ENCODE results near the gene CDPF1. TPM values are rescaled to one million over a fixed set of nuclear protein-coding genes. Genes with fewer than 3 reads are reported as not detected.

Gene CDPF1
- total RNA-seq (2022; extraction: Qiagen RNA extraction; ENCODE audit: low read depth): 8.5 to 11.0 TPM (median 9.6 TPM) in 5 replicates

GRCh38 chr22:46250035-46250782 is at the start of gene CDPF1:
CDPF1 (minus strand) TSS chr22:46250293; CDS start chr22:46248284, 2,009 bp downstream.

GRCh38 chr22:46296257-46297150 is 46.4 kb upstream of the CDPF1 start, which contains the start of gene GTSE1:
GTSE1 (plus strand) TSS chr22:46296870; CDS start chr22:46297401, 531 bp downstream.

GRCh38 chr22:46267431-46268279 is 17.6 kb upstream of the CDPF1 start, which contains the start of gene TTC38:
TTC38 (plus strand) TSS chr22:46268008; CDS start chr22:46268040, 32 bp downstream.

GRCh38 chr22:46263216-46263590 is 13.1 kb upstream of the CDPF1 start, which contains the start of gene PKDREJ:
PKDREJ (minus strand) TSS chr22:46263343; CDS start chr22:46263322, 21 bp downstream.

Other genes starting within 250 kb of the CDPF1 start
- 1.2 to 2.3 TPM (median 1.7 TPM) in 5 replicates for gene PPARA, start 99.8 kb downstream of the CDPF1 start, total RNA-seq (2022; extraction: Qiagen RNA extraction; ENCODE audit: low read depth)
- not detected in 5 replicates for gene PKDREJ, start 13.1 kb upstream of the CDPF1 start, total RNA-seq (2022; extraction: Qiagen RNA extraction; ENCODE audit: low read depth)
- 11.6 to 15.8 TPM (median 14.7 TPM) in 5 replicates for gene TTC38, start 17.7 kb upstream of the CDPF1 start, total RNA-seq (2022; extraction: Qiagen RNA extraction; ENCODE audit: low read depth)
- gene GTSE1, start 46.6 kb upstream of the CDPF1 start, total RNA-seq (2022; extraction: Qiagen RNA extraction; ENCODE audit: low read depth): 23.7 to 36.6 TPM (median 35.3 TPM) in 5 replicates
- gene TRMU, start 85.4 kb upstream of the CDPF1 start, total RNA-seq (2022; extraction: Qiagen RNA extraction; ENCODE audit: low read depth): 33.5 to 45.0 TPM (median 42.0 TPM) in 5 replicates